Measurements from ENCODE around the gene ZEB2. TPM values are rescaled to one million over a fixed set of nuclear protein-coding genes. Genes with fewer than 3 reads are reported as not detected.

Gene ZEB2
- total RNA-seq, 2 experiments from 2014 or later = 4.0 to 16.9 TPM

DNA sequence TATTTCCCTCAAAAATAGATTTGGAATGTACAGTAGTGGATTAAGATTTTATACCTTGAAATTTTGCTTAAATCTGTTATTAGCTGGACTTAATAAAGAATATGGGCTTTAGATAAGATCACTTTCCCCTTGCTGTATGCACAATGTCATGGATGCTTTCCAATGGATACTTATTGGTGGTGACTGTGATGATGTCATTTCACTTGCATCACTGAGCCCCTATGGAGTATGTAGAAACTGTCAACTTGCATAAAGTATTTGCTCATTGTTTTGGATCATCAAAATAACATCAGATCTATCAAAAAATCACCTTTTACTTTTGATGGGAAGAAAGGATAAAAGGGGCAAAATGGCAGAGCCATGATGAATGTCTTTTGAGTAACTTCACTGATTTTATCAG is 112.7 kb downstream of the ZEB2 start:
- Histone ChIP-seq H3K27ac (ENCODE audit: low read depth, low read length, poor library complexity, severe bottlenecking) (no peak overlapping the region), H4K20me1 (ENCODE audit: insufficient read depth, low read length) (no peaks in the 10 kb centered on the region), H3K4me2 (ENCODE audit: low read length) (no peak overlapping the region), H3K36me3 (ENCODE audit: insufficient read depth, low read length) (no peaks in the 10 kb centered on the region), H3K9me3 (ENCODE audit: low read length) (no peaks in the 10 kb centered on the region), H3K9me2 (ENCODE audit: insufficient read depth, low read length) (no peaks in the 10 kb centered on the region), H3K79me2 (ENCODE audit: insufficient read depth, low read depth, low read length) (no peaks in the 10 kb centered on the region), H3K4me1 (ENCODE audit: insufficient read depth, low read length, poor library complexity, severe bottlenecking) (peaks cover 8% of the 10 kb centered on the region), H3K4me3 (ENCODE audit: low read depth, low read length, poor library complexity, severe bottlenecking) (no peak overlapping the region), H2AFZ (ENCODE audit: low read length) (no peak overlapping the region)
- POLR2A ChIA-PET = interaction anchor here (0.7 kb wide), 1 partner anchor 198 kb away, joined by 3 read pairs; no protein-coding TSS in a partner anchor
- TF ChIP-seq EZH2phosphoT487 (IDR thresholded peaks at IDR 0.05; ENCODE audit: borderline replicate concordance, low read depth, low read length) = no peak
- TF ChIP-seq, protein P1, sequence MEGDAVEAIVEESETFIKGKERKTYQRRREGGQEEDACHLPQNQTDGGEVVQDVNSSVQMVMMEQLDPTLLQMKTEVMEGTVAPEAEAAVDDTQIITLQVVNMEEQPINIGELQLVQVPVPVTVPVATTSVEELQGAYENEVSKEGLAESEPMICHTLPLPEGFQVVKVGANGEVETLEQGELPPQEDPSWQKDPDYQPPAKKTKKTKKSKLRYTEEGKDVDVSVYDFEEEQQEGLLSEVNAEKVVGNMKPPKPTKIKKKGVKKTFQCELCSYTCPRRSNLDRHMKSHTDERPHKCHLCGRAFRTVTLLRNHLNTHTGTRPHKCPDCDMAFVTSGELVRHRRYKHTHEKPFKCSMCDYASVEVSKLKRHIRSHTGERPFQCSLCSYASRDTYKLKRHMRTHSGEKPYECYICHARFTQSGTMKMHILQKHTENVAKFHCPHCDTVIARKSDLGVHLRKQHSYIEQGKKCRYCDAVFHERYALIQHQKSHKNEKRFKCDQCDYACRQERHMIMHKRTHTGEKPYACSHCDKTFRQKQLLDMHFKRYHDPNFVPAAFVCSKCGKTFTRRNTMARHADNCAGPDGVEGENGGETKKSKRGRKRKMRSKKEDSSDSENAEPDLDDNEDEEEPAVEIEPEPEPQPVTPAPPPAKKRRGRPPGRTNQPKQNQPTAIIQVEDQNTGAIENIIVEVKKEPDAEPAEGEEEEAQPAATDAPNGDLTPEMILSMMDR (conservative IDR thresholded peaks at IDR 0.05; ENCODE audit: low read length) = no peak
- intact Hi-C loops (cut with micrococcal nuclease; ENCODE audit: unreplicated experiment) = no loop called here
- no peak for DNase-seq (ENCODE audit: low spot score)
- BruUV-seq (replicated peaks) = no TSS peak
- CTCF ChIA-PET (ENCODE audit: unreplicated experiment) = no interaction called here

DNA sequence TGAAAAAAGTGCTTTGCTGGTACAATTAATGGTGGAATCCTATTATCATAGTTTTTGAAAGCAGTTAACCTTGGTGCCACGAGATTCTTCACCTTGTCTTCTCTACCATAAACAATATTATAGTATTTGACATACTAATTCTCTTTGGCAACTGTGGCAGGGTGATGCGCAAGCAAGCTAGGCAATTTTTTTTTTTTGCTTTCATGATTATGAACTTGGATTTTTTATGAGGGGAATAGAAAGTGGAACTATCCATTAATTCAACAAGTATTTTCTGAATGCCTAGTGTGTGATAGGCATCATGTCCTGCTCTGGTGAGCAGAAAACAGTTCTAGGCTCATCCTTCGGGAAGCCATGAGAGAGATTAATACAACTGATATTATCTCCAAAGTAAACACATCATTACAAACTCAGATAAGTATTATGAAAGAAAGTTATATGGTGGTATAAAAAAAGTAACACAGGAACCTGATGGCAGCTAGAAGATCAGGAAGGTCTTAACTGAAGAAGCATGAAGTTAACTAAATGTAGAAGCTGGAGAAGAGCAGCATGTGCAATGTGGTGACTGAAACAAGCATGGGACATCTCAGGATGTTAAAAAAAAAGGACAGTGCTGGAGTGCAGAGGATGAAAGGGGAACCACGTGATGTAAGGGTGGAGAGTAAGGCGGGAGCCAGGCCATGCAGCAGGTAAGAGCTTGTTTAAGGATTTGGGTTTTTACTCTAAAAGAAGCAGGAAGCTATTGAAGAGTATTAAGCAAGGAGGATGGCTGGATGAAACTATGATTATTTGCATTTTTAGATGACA is 113.7 kb downstream of the ZEB2 start:
- intact Hi-C loops (cut with micrococcal nuclease; ENCODE audit: unreplicated experiment) = no loop called here
- Histone ChIP-seq H3K4me1 (ENCODE audit: insufficient read depth, low read length, poor library complexity, severe bottlenecking) (peaks cover 19% of the 10 kb centered on the region), H2AFZ (ENCODE audit: low read length) (no peak overlapping the region; the same call in 1 of the 2 replicates), H3K79me2 (ENCODE audit: insufficient read depth, low read depth, low read length) (no peaks in the 10 kb centered on the region), H3K4me2 (ENCODE audit: low read length) (no peak overlapping the region), H4K20me1 (ENCODE audit: insufficient read depth, low read length) (no peaks in the 10 kb centered on the region), H3K36me3 (ENCODE audit: insufficient read depth, low read length) (no peaks in the 10 kb centered on the region), H3K27ac (ENCODE audit: low read depth, low read length, poor library complexity, severe bottlenecking) (no peak overlapping the region), H3K9me2 (ENCODE audit: insufficient read depth, low read length) (no peaks in the 10 kb centered on the region), H3K4me3 (ENCODE audit: low read depth, low read length, poor library complexity, severe bottlenecking) (no peak overlapping the region), H3K9me3 (ENCODE audit: low read length) (no peaks in the 10 kb centered on the region)
- TF ChIP-seq, protein P1 (conservative IDR thresholded peaks at IDR 0.05; ENCODE audit: low read length) = no peak
- no peak for TF ChIP-seq EZH2phosphoT487 (IDR thresholded peaks at IDR 0.05; ENCODE audit: borderline replicate concordance, low read depth, low read length)
- POLR2A ChIA-PET = interaction anchor here (0.7 kb wide), 2 partner anchors 8 to 561 kb away, joined by 3 read pairs; no protein-coding TSS in a partner anchor
- BruUV-seq (replicated peaks) = no TSS peak
- CTCF ChIA-PET (ENCODE audit: unreplicated experiment) = no interaction called here
- DNase-seq (ENCODE audit: low spot score) = no peak

DNA sequence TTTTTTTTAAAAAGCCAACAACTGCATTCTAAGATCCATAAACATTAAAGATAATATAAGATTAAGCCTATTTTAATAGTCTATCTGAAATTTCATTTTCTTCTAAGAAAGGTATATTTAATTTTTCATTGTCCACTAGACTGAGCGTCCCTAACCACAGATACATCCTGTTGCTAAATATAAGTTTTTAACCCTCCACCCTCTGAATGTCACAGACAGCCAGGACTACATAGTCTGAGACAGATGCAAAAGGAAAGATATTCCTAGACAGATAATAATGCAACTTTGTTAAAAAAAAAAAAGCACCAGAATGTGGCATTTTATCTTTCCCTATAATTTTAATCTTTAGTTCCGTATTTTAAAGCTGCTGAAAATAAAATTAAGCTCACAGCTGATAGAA is 114.6 kb downstream of the ZEB2 start:
- Histone ChIP-seq H2AFZ (ENCODE audit: low read length) (no peak overlapping the region), H3K9me3 (ENCODE audit: low read length) (no peaks in the 10 kb centered on the region), H3K4me2 (ENCODE audit: low read length) (no peak overlapping the region), H3K79me2 (ENCODE audit: insufficient read depth, low read depth, low read length) (no peaks in the 10 kb centered on the region), H4K20me1 (ENCODE audit: insufficient read depth, low read length) (no peaks in the 10 kb centered on the region), H3K4me1 (ENCODE audit: insufficient read depth, low read length, poor library complexity, severe bottlenecking) (peaks cover 25% of the 10 kb centered on the region), H3K27ac (ENCODE audit: low read depth, low read length, poor library complexity, severe bottlenecking) (no peak overlapping the region), H3K9me2 (ENCODE audit: insufficient read depth, low read length) (no peaks in the 10 kb centered on the region), H3K36me3 (ENCODE audit: insufficient read depth, low read length) (no peaks in the 10 kb centered on the region), H3K4me3 (ENCODE audit: low read depth, low read length, poor library complexity, severe bottlenecking) (no peak overlapping the region)
- no TSS peak for BruUV-seq (replicated peaks)
- no peak for DNase-seq (ENCODE audit: low spot score)
- CTCF ChIA-PET (ENCODE audit: unreplicated experiment) = no interaction called here
- TF ChIP-seq, protein P1 (conservative IDR thresholded peaks at IDR 0.05; ENCODE audit: low read length) = no peak
- POLR2A ChIA-PET = interaction anchor here (0.7 kb wide), 1 partner anchor 560 kb away, joined by 3 read pairs; no protein-coding TSS in a partner anchor
- intact Hi-C loops (cut with micrococcal nuclease; ENCODE audit: unreplicated experiment) = no loop called here

Data from OCI-LY7 (cell line).